Neuronal stem cell (in vitro differentiated cells): ENCODE results near the gene PKP4.

Experiments
- DNase-seq: peaks from one replicate; pipeline ENCODE4 v3.0.0-alpha.2; 2013; ENCODE audit warnings: low spot score
- H2AFZ ChIP-seq: one replicate; pipeline ENCODE4 v1.6.1; 2013; ENCODE audit warnings: mild to moderate bottlenecking, low read length, inconsistent platforms
- H2AK5ac ChIP-seq: 2 replicates; pipeline ENCODE4 v1.6.1; 2013; ENCODE audit warnings: low read depth, mild to moderate bottlenecking, inconsistent platforms, low read length, moderate library complexity, mixed read lengths
- H2BK120ac ChIP-seq: 2 replicates; pipeline ENCODE4 v1.6.1; 2013; ENCODE audit warnings: low read depth, mild to moderate bottlenecking, inconsistent platforms, low read length, moderate library complexity, mixed read lengths
- H2BK12ac ChIP-seq: one replicate; pipeline ENCODE4 v1.6.1; 2013; ENCODE audit warnings: low read length, inconsistent platforms
- H2BK15ac ChIP-seq: 2 replicates; pipeline ENCODE4 v1.6.1; 2013; ENCODE audit warnings: mild to moderate bottlenecking, low read length, inconsistent platforms, mixed read lengths
- H2BK5ac ChIP-seq: one replicate; pipeline ENCODE4 v1.6.1; 2013; ENCODE audit warnings: inconsistent platforms, mild to moderate bottlenecking, low read length, moderate library complexity
- H3K14ac ChIP-seq: one replicate; pipeline ENCODE4 v1.6.1; 2013; ENCODE audit warnings: low read length, inconsistent platforms
- H3K18ac ChIP-seq: 2 replicates; pipeline ENCODE4 v1.6.1; 2013; ENCODE audit warnings: low read length, inconsistent platforms
- H3K23ac ChIP-seq: 2 replicates; pipeline ENCODE4 v1.6.1; 2013; ENCODE audit warnings: low read depth, mild to moderate bottlenecking, mixed read lengths, low read length, inconsistent platforms; ENCODE audit not compliant: poor library complexity
- H3K27ac ChIP-seq: replicated peaks from 3 replicates; pipeline ENCODE4 v1.5.1; 2013; ENCODE audit warnings: low read length, inconsistent platforms
- H3K27me3 ChIP-seq, 3 experiments: 2 replicates each; pipeline ENCODE4 v1.6.1; 2013; ENCODE audit warnings: low read length in 3 of 3, mild to moderate bottlenecking in 2 of 3, inconsistent platforms in 1 of 3, low read depth in 1 of 3, mixed read lengths in 1 of 3, moderate library complexity in 1 of 3; ENCODE audit not compliant: control insufficient read depth in 3 of 3, insufficient read depth in 3 of 3
- H3K36me3 ChIP-seq, 2 donors: replicated peaks in 1 of 2; 2 replicates each; pipeline ENCODE4 v1.6.1; 2013; ENCODE audit warnings: low read length in 2 of 2; ENCODE audit not compliant: control insufficient read depth in 2 of 2, insufficient read depth in 2 of 2
- H3K4ac ChIP-seq: 2 replicates; pipeline ENCODE4 v1.6.1; 2013; ENCODE audit warnings: inconsistent platforms, mild to moderate bottlenecking, low read length, moderate library complexity
- H3K4me1 ChIP-seq, 2 donors: 1 replicate in 1 of 2; 2 replicates in 1 of 2; pipeline ENCODE4 v1.6.1; 2013; ENCODE audit warnings: low read length in 2 of 2, low read depth in 1 of 2; ENCODE audit not compliant: control insufficient read depth in 2 of 2, insufficient read depth in 1 of 2
- H3K4me2 ChIP-seq: one replicate; pipeline ENCODE4 v1.6.1; 2013; ENCODE audit warnings: mild to moderate bottlenecking, low read length, inconsistent platforms; ENCODE audit not compliant: insufficient read depth, poor library complexity, severe bottlenecking
- H3K4me3 ChIP-seq, 2 donors: 2 replicates each; pipeline ENCODE4 v1.5.1; 2013; ENCODE audit warnings: low read length in 2 of 2, mild to moderate bottlenecking in 2 of 2, inconsistent platforms in 1 of 2, moderate library complexity in 1 of 2
- H3K79me1 ChIP-seq: one replicate; pipeline ENCODE4 v1.6.1; 2013; ENCODE audit warnings: low read depth, mild to moderate bottlenecking, inconsistent platforms, low read length, moderate library complexity
- H3K9ac ChIP-seq: one replicate; pipeline ENCODE4 v1.6.1; 2013; ENCODE audit warnings: mild to moderate bottlenecking, low read depth, low read length, inconsistent platforms; ENCODE audit not compliant: poor library complexity
- H3K9me3 ChIP-seq, 2 donors: replicated peaks in 1 of 2; 2 replicates each; pipeline versions ENCODE3 to v1.6.1; 2013; ENCODE audit warnings: low read length in 2 of 2, mild to moderate bottlenecking in 2 of 2, inconsistent platforms in 1 of 2, low read depth in 1 of 2, mixed read lengths in 1 of 2, moderate library complexity in 1 of 2; ENCODE audit not compliant: control insufficient read depth in 2 of 2, insufficient read depth in 1 of 2
- H4K8ac ChIP-seq: one replicate; pipeline ENCODE4 v1.6.1; 2013; ENCODE audit warnings: low read depth, mild to moderate bottlenecking, inconsistent platforms, low read length, moderate library complexity
- H4K91ac ChIP-seq: one replicate; pipeline ENCODE4 v1.6.1; 2013; ENCODE audit warnings: low read length, low read depth, mild to moderate bottlenecking, inconsistent platforms; ENCODE audit not compliant: poor library complexity
- WGBS, 2 donors: extraction: QIAGEN DNeasy Blood & Tissue Kit; methylation state at CpG; one replicate each; pipeline ENCODE4 v1.1.7; 2013; ENCODE audit warnings: missing lambda C conversion rate in 2 of 2, mixed read lengths in 1 of 2; ENCODE audit not compliant: insufficient read length in 2 of 2, insufficient replicate concordance in 1 of 2; ENCODE audit errors: extremely low coverage in 2 of 2; 5-methylcytosine and 5-hydroxymethylcytosine counted together

PKP4 gene

DNA sequence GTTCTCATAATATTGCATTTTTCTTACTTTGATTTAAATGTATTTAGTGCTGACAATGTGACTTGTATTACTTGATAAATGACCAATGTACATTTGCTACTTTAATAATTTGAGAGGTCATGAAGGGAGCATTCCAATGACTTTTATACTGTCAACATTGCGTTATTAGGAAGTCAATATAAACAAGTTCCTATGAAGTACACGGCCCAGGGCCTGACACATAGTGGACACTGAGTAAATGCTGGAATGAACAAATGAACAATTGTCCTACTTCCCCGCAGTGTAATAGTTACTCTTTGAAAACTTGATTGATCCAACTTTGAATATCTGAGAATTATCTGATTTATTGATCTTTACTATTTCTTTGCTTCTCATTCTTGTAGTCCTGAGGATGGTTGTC is 47.3 kb downstream of the PKP4 start:
- Histone ChIP-seq H3K36me3 (no peaks in the 10 kb centered on the region), H4K91ac (no peak overlapping the region), H3K18ac (no peak overlapping the region), H2BK12ac (no peak overlapping the region), H3K27me3 (no peaks in the 10 kb centered on the region), H3K14ac (no peak overlapping the region), H3K27ac (no peak overlapping the region), H3K4me3 (no peak overlapping the region), H2BK120ac (no peak overlapping the region), H3K9ac (no peak overlapping the region), H2AFZ (no peak overlapping the region), H4K8ac (no peak overlapping the region), H3K23ac (no peak overlapping the region), H3K4me2 (no peak overlapping the region), H2BK15ac (no peak overlapping the region), H3K4ac (no peak overlapping the region), H3K79me1 (no peaks in the 10 kb centered on the region), H3K4me1 (peaks cover 0 to 1% of the 10 kb centered on the region in 2 donors), H2BK5ac (no peak overlapping the region), H2AK5ac (no peak overlapping the region), H3K9me3 (no peaks in the 10 kb centered on the region)
- WGBS, 2 donors, result no CpG with 5 or more reads among the region's 3 CpGs
- no peak for DNase-seq

- Histone ChIP-seq H4K91ac (no peak overlapping the region), H2BK120ac (no peak overlapping the region), H2AFZ (no peak overlapping the region), H3K4me2 (no peak overlapping the region), H2AK5ac (no peak overlapping the region), H3K4ac (no peak overlapping the region), H3K27ac (no peak overlapping the region), H3K23ac (no peak overlapping the region), H3K4me3 (no peak overlapping the region), H3K27me3 (no peaks in the 10 kb centered on the region), H3K36me3 (no peaks in the 10 kb centered on the region), H3K9ac (no peak overlapping the region), H3K4me1 (peaks cover 0 to 1% of the 10 kb centered on the region in 2 donors), H3K18ac (no peak overlapping the region), H3K9me3 (no peaks in the 10 kb centered on the region), H2BK12ac (no peak overlapping the region), H2BK5ac (no peak overlapping the region), H2BK15ac (no peak overlapping the region), H4K8ac (no peak overlapping the region), H3K79me1 (no peaks in the 10 kb centered on the region), H3K14ac (no peak overlapping the region)
- WGBS, 2 donors, result no CpG with 5 or more reads among the region's 4 CpGs
- DNase-seq, result no peak
These were observed 48.7 kb downstream of the PKP4 start for GRCh38 chr2:158505448-158505934.

GRCh38 chr2:158507141-158507540 is 50.4 kb downstream of the PKP4 start:
- WGBS, 2 donors, result no CpG with 5 or more reads among the region's 4 CpGs
- no peak overlapping the region for H2BK5ac ChIP-seq
- no peak overlapping the region for H3K4ac ChIP-seq
- H3K4me2 ChIP-seq, result no peak overlapping the region
- no peaks in the 10 kb centered on the region for H3K36me3 ChIP-seq
- H3K9me3 ChIP-seq, result no peaks in the 10 kb centered on the region
- no peak overlapping the region for H3K18ac ChIP-seq
- no peak overlapping the region for H4K91ac ChIP-seq
- no peak overlapping the region for H3K14ac ChIP-seq
- H3K4me3 ChIP-seq, result no peak overlapping the region
- H3K27me3 ChIP-seq, result no peaks in the 10 kb centered on the region
- no peak overlapping the region for H3K23ac ChIP-seq
- DNase-seq, result no peak
- H2BK15ac ChIP-seq, result no peak overlapping the region
- no peak overlapping the region for H2AFZ ChIP-seq
- no peak overlapping the region for H2BK120ac ChIP-seq
- H3K79me1 ChIP-seq, result peaks cover 4% of the 10 kb centered on the region
- no peaks in the 10 kb centered on the region for H3K4me1 ChIP-seq
- H2AK5ac ChIP-seq, result no peak overlapping the region
- H2BK12ac ChIP-seq, result no peak overlapping the region
- H3K27ac ChIP-seq, result no peak overlapping the region
- no peak overlapping the region for H4K8ac ChIP-seq
- H3K9ac ChIP-seq, result no peak overlapping the region

DNA sequence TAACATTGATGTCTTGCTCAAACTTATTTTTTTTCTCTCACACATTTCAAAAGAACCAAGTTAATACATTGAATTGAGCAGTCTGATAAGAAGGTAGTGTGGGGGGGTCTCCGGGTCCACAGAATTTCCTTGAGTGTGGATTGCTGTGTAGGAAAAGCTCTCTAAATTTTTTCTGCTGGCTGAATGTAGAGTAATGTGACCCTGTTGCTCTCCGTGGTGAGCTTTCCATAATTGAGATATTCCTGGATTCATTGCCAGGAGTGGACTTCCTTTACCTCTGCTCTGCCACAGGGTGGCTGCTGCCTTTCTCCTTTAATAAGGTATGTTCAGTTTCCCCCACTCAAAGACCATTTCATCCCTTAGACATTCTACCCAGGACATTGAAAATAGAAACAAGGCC is 50.9 kb downstream of the PKP4 start:
- no peaks in the 10 kb centered on the region for H3K4me1 ChIP-seq
- no peaks in the 10 kb centered on the region for H3K27me3 ChIP-seq
- H2BK5ac ChIP-seq, result no peak overlapping the region
- peaks cover 0 to 1% of the 10 kb centered on the region in 2 donors for H3K36me3 ChIP-seq
- no peak overlapping the region for H3K4me3 ChIP-seq
- no peak for DNase-seq
- no peak overlapping the region for H3K4ac ChIP-seq
- H3K27ac ChIP-seq, result no peak overlapping the region
- no peak overlapping the region for H2BK15ac ChIP-seq
- H2AFZ ChIP-seq, result no peak overlapping the region
- peaks cover 4% of the 10 kb centered on the region for H3K79me1 ChIP-seq
- no peak overlapping the region for H4K8ac ChIP-seq
- no peak overlapping the region for H2BK12ac ChIP-seq
- WGBS, 2 donors, result no CpG with 5 or more reads among the region's 2 CpGs
- H3K14ac ChIP-seq, result no peak overlapping the region
- no peaks in the 10 kb centered on the region for H3K9me3 ChIP-seq
- no peak overlapping the region for H3K9ac ChIP-seq
- no peak overlapping the region for H4K91ac ChIP-seq
- H2BK120ac ChIP-seq, result no peak overlapping the region
- no peak overlapping the region for H3K23ac ChIP-seq
- no peak overlapping the region for H3K4me2 ChIP-seq
- no peak overlapping the region for H3K18ac ChIP-seq
- no peak overlapping the region for H2AK5ac ChIP-seq
